Measurements from ENCODE around the gene ACO2. TPM values are rescaled to one million over a fixed set of nuclear protein-coding genes. Genes with fewer than 3 reads are reported as not detected.

The ACO2 gene
- total RNA-seq, 1 donor from 2014 or later, result 83.5 TPM

GRCh38 chr22:41471568-41471967 lies 2.7 kb downstream of the ACO2 start:
- no peak for DNase-seq (ENCODE audit: low spot score)
- Mint-ChIP-seq H3K9me3 (ENCODE audit: unreplicated experiment) (no peaks in the 10 kb centered on the region), H3K4me1 (ENCODE audit: unreplicated experiment) (peaks cover 29% of the 10 kb centered on the region), H3K36me3 (ENCODE audit: low read depth, unreplicated experiment) (peaks cover 16% of the 10 kb centered on the region), H3K27me3 (ENCODE audit: unreplicated experiment) (peaks cover 7% of the 10 kb centered on the region), H3K4me3 (ENCODE audit: unreplicated experiment) (no peak overlapping the region), H3K27ac (ENCODE audit: unreplicated experiment) (no peak overlapping the region)
- TF ChIP-seq CTCF (IDR thresholded peaks at IDR 0.05; ENCODE audit: unreplicated experiment), result no peak

- TF ChIP-seq CTCF (IDR thresholded peaks at IDR 0.05; ENCODE audit: unreplicated experiment), result no peak
- Mint-ChIP-seq H3K27ac (ENCODE audit: unreplicated experiment) (no peak overlapping the region), H3K27me3 (ENCODE audit: unreplicated experiment) (no peaks in the 10 kb centered on the region), H3K36me3 (ENCODE audit: low read depth, unreplicated experiment) (no peaks in the 10 kb centered on the region), H3K9me3 (ENCODE audit: unreplicated experiment) (no peaks in the 10 kb centered on the region), H3K4me1 (ENCODE audit: unreplicated experiment) (peaks cover 9% of the 10 kb centered on the region), H3K4me3 (ENCODE audit: unreplicated experiment) (no peak overlapping the region)
- no peak for DNase-seq (ENCODE audit: low spot score)
Measured at GRCh38 chr22:41474872-41475451, 6.0 kb downstream of the ACO2 start.

- Mint-ChIP-seq H3K27me3 (ENCODE audit: unreplicated experiment) (peaks cover 2% of the 10 kb centered on the region), H3K36me3 (ENCODE audit: low read depth, unreplicated experiment) (no peaks in the 10 kb centered on the region), H3K4me3 (ENCODE audit: unreplicated experiment) (no peak overlapping the region), H3K9me3 (ENCODE audit: unreplicated experiment) (no peaks in the 10 kb centered on the region), H3K4me1 (ENCODE audit: unreplicated experiment) (peaks cover 2% of the 10 kb centered on the region), H3K27ac (ENCODE audit: unreplicated experiment) (no peak overlapping the region)
- TF ChIP-seq CTCF (IDR thresholded peaks at IDR 0.05; ENCODE audit: unreplicated experiment), result no peak
- DNase-seq (ENCODE audit: low spot score), result no peak
Measured at GRCh38 chr22:41478473-41478872, 9.6 kb downstream of the ACO2 start.

- Mint-ChIP-seq H3K4me3 (ENCODE audit: unreplicated experiment) (no peak overlapping the region), H3K27me3 (ENCODE audit: unreplicated experiment) (peaks cover 2% of the 10 kb centered on the region), H3K9me3 (ENCODE audit: unreplicated experiment) (no peaks in the 10 kb centered on the region), H3K4me1 (ENCODE audit: unreplicated experiment) (peaks cover 5% of the 10 kb centered on the region), H3K27ac (ENCODE audit: unreplicated experiment) (no peak overlapping the region), H3K36me3 (ENCODE audit: low read depth, unreplicated experiment) (no peaks in the 10 kb centered on the region)
- DNase-seq (ENCODE audit: low spot score), result no peak
- TF ChIP-seq CTCF (IDR thresholded peaks at IDR 0.05; ENCODE audit: unreplicated experiment), result no peak
Measured at GRCh38 chr22:41478891-41479521, 10.1 kb downstream of the ACO2 start.

GRCh38 chr22:41479671-41480396 lies 10.9 kb downstream of the ACO2 start:
- Mint-ChIP-seq H3K36me3 (ENCODE audit: low read depth, unreplicated experiment) (no peaks in the 10 kb centered on the region), H3K9me3 (ENCODE audit: unreplicated experiment) (no peaks in the 10 kb centered on the region), H3K4me3 (ENCODE audit: unreplicated experiment) (no peak overlapping the region), H3K4me1 (ENCODE audit: unreplicated experiment) (peaks cover 5% of the 10 kb centered on the region), H3K27ac (ENCODE audit: unreplicated experiment) (no peak overlapping the region), H3K27me3 (ENCODE audit: unreplicated experiment) (peaks cover 2% of the 10 kb centered on the region)
- DNase-seq (ENCODE audit: low spot score), result no peak
- TF ChIP-seq CTCF (IDR thresholded peaks at IDR 0.05; ENCODE audit: unreplicated experiment), result no peak

All from endothelial cell (in vitro differentiated cells).